B cell (primary cell): Measurements from ENCODE around the gene PLPPR3.
"Not testable (repeated sequence)": the region's sequence is repeated elsewhere in the genome, so short reads cannot be mapped to it uniquely, and the experiment has no call there.

Source experiments
- CTCF ChIP-seq: fragments of 200-600 bp; IDR thresholded peaks from one replicate; pipeline ENCODE4 v1.8.0; 2022; ENCODE audit warnings: antibody characterized with exemption, mild to moderate bottlenecking
- EZH2 ChIP-seq: IDR thresholded peaks from 2 replicates; pipeline ENCODE4 v1.6.1; 2012; ENCODE audit warnings: borderline replicate concordance, low read depth, mild to moderate bottlenecking, moderate library complexity, low read length; ENCODE audit not compliant: insufficient read depth, poor library complexity, severe bottlenecking

GRCh38 chr19:849195-849594 lies 27.4 kb upstream of the PLPPR3 start:
- not testable (repeated sequence) for TF ChIP-seq CTCF, EZH2
